Fibroblast of villous mesenchyme (primary cell): ENCODE measurements around the gene SPAG5. TPM values are rescaled to one million over a fixed set of nuclear protein-coding genes. Genes with fewer than 3 reads are reported as not detected.
"Not testable (repeated sequence)": the region's sequence is repeated elsewhere in the genome, so short reads cannot be mapped to it uniquely, and the experiment has no call there.

Experiments
- DNase-seq: peaks from one replicate; pipeline ENCODE4 v3.0.0-alpha.2; 2010; ENCODE audit warnings: low read depth
- H3K4me3 ChIP-seq: 2 replicates; pipeline ENCODE4 v1.5.1; 2011; ENCODE audit warnings: low read depth, mild to moderate bottlenecking, low read length
- CTCF ChIP-seq: IDR thresholded peaks from 2 replicates; pipeline ENCODE4 v1.5.1; 2012; ENCODE audit warnings: low read depth, mild to moderate bottlenecking, low read length; ENCODE audit not compliant: insufficient read depth
- total RNA-seq: library from RNA; depleted of rRNA; stranded (reverse); fragments of >200 nt; gene quantifications from 2 replicates; pipeline ENCODE4 v1.2.3, GENCODE V29; 2012

SPAG5 gene
- total RNA-seq, 1 donor = 38.4 TPM

GRCh38 chr17:28612531-28612930 lies 13.7 kb upstream of the SPAG5 start:
- no peak overlapping the region for H3K4me3 ChIP-seq
- no peak for TF ChIP-seq CTCF
- no peak for DNase-seq

DNA sequence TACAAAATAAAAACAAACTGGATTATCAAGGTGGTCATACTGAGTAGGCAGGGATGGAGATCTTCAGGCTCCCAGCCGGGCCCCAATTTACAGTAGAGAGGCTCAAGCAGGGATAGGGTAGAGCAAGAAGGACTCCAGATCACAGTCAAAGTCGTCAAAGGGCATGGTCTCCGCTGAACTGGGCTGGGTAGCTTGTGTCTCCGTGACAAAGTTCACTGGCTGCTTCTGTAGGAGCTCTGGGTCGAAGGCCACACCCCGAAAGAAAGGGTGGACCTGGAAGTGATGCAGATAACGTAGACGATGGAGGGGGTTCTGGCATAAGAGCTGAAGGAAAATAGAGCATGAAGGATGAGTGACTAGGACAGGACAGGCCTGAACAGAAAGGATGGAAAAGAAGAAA lies 11.6 kb upstream of the SPAG5 start:
- DNase-seq = no peak
- no peak overlapping the region for H3K4me3 ChIP-seq

DNA sequence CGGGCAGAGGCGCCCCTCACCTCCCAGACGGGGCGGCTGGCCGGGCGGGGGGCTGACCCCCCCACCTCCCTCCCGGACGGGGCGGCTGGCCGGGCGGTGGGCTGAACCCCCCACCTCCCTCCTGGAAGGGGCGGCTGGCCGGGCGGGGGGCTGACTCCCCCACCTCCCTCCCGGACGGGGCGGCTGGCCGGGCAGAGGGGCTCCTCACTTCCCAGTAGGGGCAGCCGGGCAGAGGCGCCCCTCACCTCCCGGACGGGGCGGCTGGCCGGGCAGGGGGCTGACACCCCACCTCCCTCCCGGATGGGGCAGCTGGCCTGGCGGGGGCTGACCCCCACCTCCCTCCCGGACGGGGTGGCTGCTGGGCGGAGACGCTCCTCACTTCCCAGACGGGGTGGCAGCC lies 5.2 kb upstream of the SPAG5 start:
- DNase-seq, H3K4me3 ChIP-seq: not testable (repeated sequence)

More for the DNA sequence above, 11.6 kb upstream of the SPAG5 start:
- TF ChIP-seq CTCF = no peak

DNA sequence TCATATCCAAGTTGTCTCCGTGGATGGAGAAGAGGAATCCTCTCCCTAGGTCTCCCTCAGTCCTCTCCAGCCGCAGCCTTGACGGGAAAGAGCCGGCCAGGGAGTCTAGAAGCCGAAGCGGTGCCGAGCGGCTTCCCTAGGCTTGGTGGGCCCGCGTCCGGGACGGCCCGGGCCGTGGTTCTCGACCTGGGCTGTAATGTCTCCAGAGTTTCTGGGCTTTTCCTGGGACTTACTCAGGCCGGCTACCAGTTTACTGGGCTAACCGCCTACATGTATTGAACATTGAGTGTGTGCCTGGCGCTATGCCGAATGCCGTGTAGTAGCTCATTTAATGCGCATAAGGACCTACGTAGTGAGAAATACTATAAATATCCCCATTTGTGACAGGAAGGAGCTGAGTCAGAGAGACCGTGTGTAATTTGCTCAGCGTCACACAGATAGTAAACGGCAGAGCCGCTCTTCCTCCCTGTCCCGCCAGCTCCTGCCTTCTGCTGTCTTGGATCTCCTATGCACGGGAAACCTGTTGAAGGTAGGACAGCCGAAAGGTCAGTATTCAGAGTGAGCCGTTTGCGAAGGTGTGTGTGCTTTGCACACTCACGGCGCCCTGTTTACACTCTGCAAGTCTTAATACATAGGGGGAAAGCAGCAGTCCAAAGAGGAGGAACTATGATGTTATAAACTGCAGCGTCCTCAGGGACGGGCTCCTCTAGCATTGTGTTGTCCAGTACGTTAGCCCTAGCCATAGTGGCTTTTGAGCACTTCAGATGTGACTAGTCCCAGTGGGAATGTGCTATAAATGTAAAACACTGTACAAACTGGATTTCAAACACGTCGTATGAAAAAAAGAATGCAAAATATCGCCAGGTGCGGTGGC lies 723 bp upstream of the SPAG5 start:
- no peak for TF ChIP-seq CTCF
- peak overlapping the region; percentile 79 for H3K4me3 ChIP-seq
- peak; percentile 89 for DNase-seq

DNA sequence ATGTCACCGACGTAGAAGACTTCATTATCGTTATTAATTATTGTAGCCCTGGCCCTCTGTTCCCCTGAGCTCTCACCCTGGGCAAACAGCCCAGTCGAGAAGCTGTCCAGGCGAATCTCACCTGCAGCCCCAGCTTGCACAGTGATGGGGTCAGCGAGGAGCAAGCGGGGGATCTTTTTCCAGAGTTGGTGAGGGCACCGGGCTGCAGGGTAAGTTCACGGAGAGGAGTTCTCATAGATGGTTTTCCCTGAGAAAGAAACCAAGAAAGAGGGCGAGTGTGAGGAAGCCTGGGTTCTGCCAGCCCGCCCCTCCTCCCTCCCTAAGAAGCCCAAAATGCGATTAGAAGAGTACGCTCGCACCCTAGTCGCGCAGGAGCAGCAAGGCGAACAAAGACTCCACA lies 436 bp downstream of the SPAG5 start:
- no peak for TF ChIP-seq CTCF
- DNase-seq = no peak
- H3K4me3 ChIP-seq = peak overlapping the region; percentile 79

DNA sequence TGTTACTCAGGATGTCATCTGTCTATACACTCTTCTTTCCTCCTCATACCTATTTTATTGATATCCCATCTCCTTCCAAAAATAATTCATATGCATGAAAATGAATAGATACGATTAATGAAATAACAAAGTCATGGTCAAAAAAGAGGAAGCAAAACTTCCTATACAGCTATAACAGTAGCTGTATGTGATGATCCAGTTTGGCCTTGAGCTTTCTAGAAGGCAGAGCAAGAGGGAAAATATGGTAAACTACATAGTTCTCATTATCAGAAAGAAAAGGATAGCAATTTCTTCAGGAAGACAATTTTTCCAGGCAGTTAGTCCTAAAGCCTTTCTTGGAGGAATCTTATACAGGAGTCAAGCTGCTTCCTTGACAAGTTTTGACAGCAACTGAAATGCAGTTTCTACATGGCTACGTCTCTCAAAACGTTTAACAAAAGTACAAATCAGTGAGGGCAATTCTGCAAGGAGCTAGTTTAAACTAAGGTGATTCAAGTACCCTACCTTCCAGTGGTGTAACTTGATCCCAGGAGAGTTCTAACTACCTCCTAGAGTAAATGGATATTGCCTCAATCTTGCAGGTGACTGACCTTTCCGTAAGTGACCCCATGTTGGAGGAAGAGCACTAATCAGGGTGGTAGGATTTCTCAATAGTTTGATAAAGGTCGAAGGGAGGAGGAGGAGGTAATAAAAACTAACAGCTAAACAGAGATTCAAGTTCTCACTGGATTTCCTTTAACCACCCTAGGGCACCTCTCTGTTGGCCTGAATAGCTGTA lies 1.0 kb downstream of the SPAG5 start:
- DNase-seq = no peak
- peak overlapping the region; percentile 79 for H3K4me3 ChIP-seq
- TF ChIP-seq CTCF = no peak

DNA sequence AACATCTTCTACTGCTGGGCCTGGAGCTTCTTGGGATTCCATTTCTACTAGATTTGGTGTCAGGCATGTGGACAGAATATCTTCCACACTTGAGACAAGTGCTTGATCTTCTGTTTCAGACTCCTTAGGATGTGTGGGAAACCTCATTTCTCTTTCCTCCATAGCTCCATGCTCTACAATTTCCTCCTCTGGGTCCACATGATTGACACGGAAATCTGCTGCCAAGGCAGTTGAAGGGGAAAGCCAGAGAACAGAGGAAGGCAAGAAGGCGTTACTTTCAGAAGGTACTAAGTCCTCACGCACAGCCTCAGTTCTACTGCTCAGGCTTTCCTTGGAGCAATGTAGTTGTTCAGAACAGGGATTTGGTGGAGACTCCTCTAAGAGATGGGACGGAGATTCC lies 6.6 kb downstream of the SPAG5 start:
- DNase-seq = no peak
- H3K4me3 ChIP-seq = no peak overlapping the region
- no peak for TF ChIP-seq CTCF
